GM12878 (cell line): ENCODE measurements around the gene SPPL2B. TPM values are rescaled to one million over a fixed set of nuclear protein-coding genes. Genes with fewer than 3 reads are reported as not detected.

Experiments
- ATAC-seq: fragments of 200-7000 bp; cut with Tn5 transposase; 3 replicates; pipeline ENCODE4 v1.9.1; 2020; ENCODE audit warnings: mild to moderate bottlenecking, moderate library complexity
- BruUV-seq: library from RNA; stranded (reverse); fragments of 400-500 nt; replicated peaks from 2 replicates; lab custom pipeline; 2021; lab: Mats Ljungman, UMichigan
- CTCF ChIA-PET: fragments of 300-600 bp; sonication (Branson Sonifier 250); formaldehyde crosslinking; extraction: SDS; loops from one replicate; lab custom pipeline; 2021; ENCODE audit warnings: inconsistent platforms; lab: Yijun Ruan, JAX
- POLR2A ChIA-PET: fragments of 350-600 bp; formaldehyde crosslinking; extraction: SDS; loops from one replicate; lab custom pipeline; 2021; ENCODE audit warnings: inconsistent platforms; lab: Charles Lee
- RAD21 ChIA-PET: fragments of 300-600 bp; sonication (Branson Sonifier 250); formaldehyde crosslinking; loops from one replicate; lab custom pipeline; 2023; ENCODE audit warnings: antibody characterized with exemption; ENCODE audit not compliant: unreplicated experiment; lab: Charles Lee
- SMC1A ChIA-PET: fragments of 300-600 bp; sonication (Branson Sonifier 250); formaldehyde crosslinking; loops from one replicate; lab custom pipeline; 2023; ENCODE audit not compliant: unreplicated experiment, uncharacterized antibody; lab: Charles Lee
- DNase-seq: peaks from one replicate; pipeline ENCODE4 v3.0.0-alpha.2; 2011; ENCODE audit warnings: low read depth, low spot score
- FAIRE-seq: peaks from 3 replicates; lab custom pipeline; 2011; peaks lifted over from hg19 to GRCh38; lab: Jason Lieb, UNC
- H2AFZ ChIP-seq: 2 replicates; pipeline ENCODE4 v1.6.0; 2011; ENCODE audit warnings: low read depth, low read length, control low read depth; ENCODE audit not compliant: control insufficient read depth
- H3K27ac ChIP-seq: 2 replicates; pipeline ENCODE4 v1.5.1; 2011; ENCODE audit warnings: control low read depth; ENCODE audit not compliant: control insufficient read depth, insufficient read depth
- H3K27me3 ChIP-seq, 2 experiments: replicated peaks in 1 of 2; 2 replicates each; pipeline versions ENCODE4 v1.6.0 to v1.6.1; 2011; ENCODE audit warnings: low read length in 1 of 2; ENCODE audit not compliant: control insufficient read depth in 2 of 2, insufficient read depth in 2 of 2
- H3K36me3 ChIP-seq, 2 experiments: 2 replicates each; pipeline ENCODE4 v1.5.1; 2011; ENCODE audit warnings: low read length in 1 of 2; ENCODE audit not compliant: control insufficient read depth in 2 of 2, insufficient read depth in 2 of 2
- H3K4me1 ChIP-seq: 2 replicates; pipeline ENCODE4 v1.6.1; 2011; ENCODE audit warnings: mild to moderate bottlenecking, low read length, moderate library complexity, mixed read lengths; ENCODE audit not compliant: control insufficient read depth, insufficient read depth
- H3K4me2 ChIP-seq: 2 replicates; pipeline ENCODE4 v1.6.0; 2011; ENCODE audit warnings: control low read depth; ENCODE audit not compliant: control insufficient read depth, insufficient read depth
- H3K4me3 ChIP-seq: fragments of 200-600 bp; sonication (generic); 2 replicates; pipeline ENCODE4 v1.5.1; 2016
- H3K79me2 ChIP-seq: 2 replicates; pipeline ENCODE4 v1.6.0; 2011; ENCODE audit warnings: low read length; ENCODE audit not compliant: control insufficient read depth, insufficient read depth
- H3K9ac ChIP-seq: 2 replicates; pipeline ENCODE4 v1.8.0; 2011; ENCODE audit warnings: low read length, control low read depth, mixed read lengths; ENCODE audit not compliant: control insufficient read depth, insufficient read depth
- H3K9me3 ChIP-seq: replicated peaks from 3 replicates; pipeline ENCODE4 v1.5.1; 2011; ENCODE audit warnings: mild to moderate bottlenecking, low read length; ENCODE audit not compliant: control insufficient read depth, insufficient read depth
- H4K20me1 ChIP-seq: 2 replicates; pipeline ENCODE4 v1.6.0; 2011; ENCODE audit not compliant: control insufficient read depth, insufficient read depth
- BRCA1 ChIP-seq: IDR thresholded peaks from 2 replicates; pipeline ENCODE4 v1.6.1; 2011; ENCODE audit warnings: low read depth, low read length, improper control_type of control experiment
- CEBPB ChIP-seq, 2 experiments: fragments of 150-350 bp in 1 of 2; IDR thresholded peaks; 2 replicates each; pipeline ENCODE4 v1.6.1; 2012 to 2014; ENCODE audit warnings: low read depth in 2 of 2, low read length in 2 of 2, borderline replicate concordance in 1 of 2, inconsistent platforms in 1 of 2
- ESRRA ChIP-seq: IDR thresholded peaks from 2 replicates; pipeline ENCODE4 v1.6.1; 2012; ENCODE audit warnings: mild to moderate bottlenecking, low read length, improper control_type of control experiment
- MLLT1 ChIP-seq: fragments of 450-650 bp; IDR thresholded peaks from 2 replicates; pipeline ENCODE4 v1.6.1; 2016; ENCODE audit warnings: mild to moderate bottlenecking
- MTA3 ChIP-seq: IDR thresholded peaks from 2 replicates; pipeline ENCODE4 v1.6.1; 2012; ENCODE audit warnings: low read length, inconsistent platforms, borderline replicate concordance
- STAT1 ChIP-seq: fragments of 450-650 bp; conservative IDR thresholded peaks from 2 replicates; pipeline ENCODE4 v1.6.1; 2014; ENCODE audit warnings: antibody characterized with exemption, mild to moderate bottlenecking
- WGBS: methylation state at CpG from one replicate; pipeline ENCODE4 v1.1.6; 2016; ENCODE audit warnings: low lambda C conversion rate; ENCODE audit not compliant: insufficient replicate concordance, insufficient coverage; ENCODE audit errors: missing lambda C conversion rate; 5-methylcytosine and 5-hydroxymethylcytosine counted together
- in situ Hi-C: fragments of 300-500 bp; cut with MboI; formaldehyde crosslinking; loops from 9 replicates; pipeline ENCODE4 v1.14.3; 2018; ENCODE audit warnings: mixed read lengths
- intact Hi-C: fragments of 100-400 bp; cut with micrococcal nuclease; formaldehyde crosslinking; loops from one replicate; pipeline ENCODE4 v1.14.2; 2022; ENCODE audit not compliant: unreplicated experiment
- polyA plus RNA-seq, 11 experiments: library from polyadenylated mRNA; depleted of rRNA in 4 of 11; unstranded in 6 of 11; stranded (reverse) in 5 of 11; fragments of >200 nt; fragmentation: Nextera tagmentation in 4 of 11; fragmentation: Illumina TruSeq in 1 of 11; extraction: Ambion mirVana in 4 of 11; extraction: Trizol in 1 of 11; gene quantifications; 1 replicate in 1 of 11; 2 replicates in 10 of 11; pipeline versions ENCODE4 v1.2.1 to v1.2.3, GENCODE V29; 2011 to 2016; ENCODE audit warnings: inconsistent platforms in 2 of 11, missing spikeins in 2 of 11, low read depth in 1 of 11
- total RNA-seq, 4 experiments: library from RNA; depleted of rRNA in 3 of 4; stranded (reverse); fragments of >200 nt in 3 of 4; fragmentation: Illumina TruSeq in 1 of 4; extraction: Trizol in 1 of 4; gene quantifications; 2 replicates each; pipeline versions ENCODE4 v1.2.1 to v1.2.3, GENCODE V29; 2013 to 2021

SPPL2B gene
- total and polyA plus RNA-seq, 10 of the 15 experiments (the other 5 are each of a cell fraction or from before 2014, with no cell fraction given): 0.29 to 56.5 (median 18.3) TPM

GRCh38 chr19:2352121-2352520, 23.6 kb downstream of the SPPL2B start:
- ATAC-seq: no peak
- Histone ChIP-seq H3K4me2 (no peak overlapping the region), H3K79me2 (no peaks in the 10 kb centered on the region), H2AFZ (no peak overlapping the region), H4K20me1 (no peaks in the 10 kb centered on the region), H3K36me3 (peaks cover 0 to 2% of the 10 kb centered on the region in 2 experiments; a peak in 1 of 4 replicates), H3K27me3 (no peaks in the 10 kb centered on the region), H3K9me3 (no peaks in the 10 kb centered on the region), H3K27ac (no peak overlapping the region), H3K4me3 (no peak overlapping the region), H3K9ac (no peak overlapping the region), H3K4me1 (no peaks in the 10 kb centered on the region)
- no peak for FAIRE-seq
- CTCF ChIA-PET: no interaction called here
- in situ Hi-C loops: no loop called here
- TF ChIP-seq MTA3 (no peak), ESRRA (no peak), STAT1 (no peak), CEBPB (IDR thresholded peaks at IDR 0.05; ENCODE audit: borderline replicate concordance in 1 of 2, low read depth in 2 of 2, low read length in 2 of 2) (no peak), MLLT1 (no peak), BRCA1 (no peak)
- SMC1A ChIA-PET: no interaction called here
- intact Hi-C loops: no loop called here
- POLR2A ChIA-PET: no interaction called here
- BruUV-seq: no TSS peak
- WGBS: 90% methylated on average over 24 of the region's 24 CpGs
- RAD21 ChIA-PET: no interaction called here
- no peak for DNase-seq
